ENCODE data around the gene MACIR. TPM values are rescaled to one million over a fixed set of nuclear protein-coding genes. Genes with fewer than 3 reads are reported as not detected.

MACIR gene
- total and polyA plus RNA-seq, 8 donors: 7.0 to 13.6 (median 12.1) TPM

DNA sequence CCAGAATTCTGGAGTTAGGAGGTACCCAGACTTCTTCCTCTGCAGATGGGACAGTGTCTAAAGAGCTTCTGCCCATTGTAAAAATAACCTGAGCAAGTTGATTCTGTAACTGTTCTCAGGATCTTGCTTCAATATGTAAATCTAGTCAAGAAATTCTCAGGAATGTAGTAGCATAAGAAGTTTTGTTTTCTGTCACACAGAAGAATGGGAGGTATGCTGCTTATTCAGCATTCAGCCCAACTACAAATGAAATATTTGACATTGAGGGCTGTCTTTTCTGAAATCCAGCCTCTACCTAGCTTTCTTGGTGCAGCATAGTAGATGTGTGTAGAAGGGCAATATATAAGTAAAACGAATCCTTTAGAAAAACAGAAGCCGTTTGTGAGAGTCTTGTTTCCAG lies 13.8 kb downstream of the MACIR start:
- no peak for DNase-seq
- Histone ChIP-seq H3K27ac (no peak overlapping the region), H3K9me3 (no peaks in the 10 kb centered on the region), H3K4me3 (no peak overlapping the region), H3K4me1 (peaks cover 0 to 16% of the 10 kb centered on the region in 2 donors), H3K36me3 (peaks cover 0 to 14% of the 10 kb centered on the region in 2 donors), H3K27me3 (no peaks in the 10 kb centered on the region)
- intact Hi-C loops (cut with DNase I): no loop called here
- ATAC-seq: no peak
- TF ChIP-seq, protein P1, sequence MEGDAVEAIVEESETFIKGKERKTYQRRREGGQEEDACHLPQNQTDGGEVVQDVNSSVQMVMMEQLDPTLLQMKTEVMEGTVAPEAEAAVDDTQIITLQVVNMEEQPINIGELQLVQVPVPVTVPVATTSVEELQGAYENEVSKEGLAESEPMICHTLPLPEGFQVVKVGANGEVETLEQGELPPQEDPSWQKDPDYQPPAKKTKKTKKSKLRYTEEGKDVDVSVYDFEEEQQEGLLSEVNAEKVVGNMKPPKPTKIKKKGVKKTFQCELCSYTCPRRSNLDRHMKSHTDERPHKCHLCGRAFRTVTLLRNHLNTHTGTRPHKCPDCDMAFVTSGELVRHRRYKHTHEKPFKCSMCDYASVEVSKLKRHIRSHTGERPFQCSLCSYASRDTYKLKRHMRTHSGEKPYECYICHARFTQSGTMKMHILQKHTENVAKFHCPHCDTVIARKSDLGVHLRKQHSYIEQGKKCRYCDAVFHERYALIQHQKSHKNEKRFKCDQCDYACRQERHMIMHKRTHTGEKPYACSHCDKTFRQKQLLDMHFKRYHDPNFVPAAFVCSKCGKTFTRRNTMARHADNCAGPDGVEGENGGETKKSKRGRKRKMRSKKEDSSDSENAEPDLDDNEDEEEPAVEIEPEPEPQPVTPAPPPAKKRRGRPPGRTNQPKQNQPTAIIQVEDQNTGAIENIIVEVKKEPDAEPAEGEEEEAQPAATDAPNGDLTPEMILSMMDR (IDR thresholded peaks at IDR 0.05): no peak

DNA sequence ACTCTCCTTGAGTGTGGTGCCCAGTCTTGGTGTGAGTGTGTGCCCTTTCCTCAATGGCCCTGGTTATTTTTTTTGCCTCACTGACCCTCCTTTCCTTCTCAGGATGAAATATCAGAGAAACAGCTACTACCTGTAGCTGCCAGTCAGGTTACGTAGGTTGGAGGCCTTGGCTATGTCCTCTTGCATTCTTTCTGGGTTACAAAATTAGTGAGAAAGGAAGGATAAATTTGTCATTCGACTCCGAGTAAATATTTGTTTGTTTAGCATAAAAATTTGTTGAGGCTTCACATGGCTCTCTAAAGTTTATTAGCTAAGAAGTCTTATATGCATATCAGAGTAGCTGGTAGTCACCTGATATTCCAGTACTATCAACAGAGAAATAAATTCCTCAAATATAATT lies 15.4 kb downstream of the MACIR start:
- no peaks in the 10 kb centered on the region for H3K27me3 ChIP-seq
- no peak overlapping the region for H3K27ac ChIP-seq
- H3K4me1 ChIP-seq: peaks cover 0 to 16% of the 10 kb centered on the region in 2 donors
- no peak overlapping the region for H3K4me3 ChIP-seq
- ATAC-seq (no peak), DNase-seq (no peak)
- peaks cover 0 to 14% of the 10 kb centered on the region in 2 donors for H3K36me3 ChIP-seq
- intact Hi-C loops (cut with DNase I): no loop called here
- H3K9me3 ChIP-seq: no peaks in the 10 kb centered on the region
- TF ChIP-seq, protein P1 (IDR thresholded peaks at IDR 0.05): no peak

DNA sequence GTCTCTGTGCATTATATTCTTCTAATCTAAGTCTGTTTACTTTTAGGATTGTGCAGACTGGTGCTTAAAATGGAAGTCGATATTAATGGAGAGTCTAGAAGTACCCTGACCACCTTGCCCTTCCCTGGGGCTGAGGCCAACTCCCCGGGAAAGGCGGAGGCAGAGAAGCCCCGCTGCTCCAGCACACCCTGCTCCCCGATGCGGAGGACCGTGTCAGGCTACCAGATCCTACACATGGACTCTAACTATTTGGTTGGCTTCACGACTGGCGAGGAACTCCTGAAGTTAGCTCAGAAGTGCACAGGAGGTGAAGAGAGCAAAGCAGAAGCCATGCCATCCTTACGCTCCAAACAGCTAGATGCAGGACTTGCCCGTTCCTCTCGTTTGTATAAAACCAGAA lies 17.3 kb downstream of the MACIR start:
- intact Hi-C loops (cut with DNase I): no loop called here
- Histone ChIP-seq H3K27me3 (no peaks in the 10 kb centered on the region), H3K36me3 (peaks cover 0 to 14% of the 10 kb centered on the region in 2 donors), H3K9me3 (no peaks in the 10 kb centered on the region), H3K27ac (no peak overlapping the region), H3K4me1 (peaks cover 0 to 21% of the 10 kb centered on the region in 2 donors), H3K4me3 (no peak overlapping the region)
- DNase-seq (no peak), ATAC-seq (no peak)
- TF ChIP-seq, protein P1 (IDR thresholded peaks at IDR 0.05): no peak

DNA sequence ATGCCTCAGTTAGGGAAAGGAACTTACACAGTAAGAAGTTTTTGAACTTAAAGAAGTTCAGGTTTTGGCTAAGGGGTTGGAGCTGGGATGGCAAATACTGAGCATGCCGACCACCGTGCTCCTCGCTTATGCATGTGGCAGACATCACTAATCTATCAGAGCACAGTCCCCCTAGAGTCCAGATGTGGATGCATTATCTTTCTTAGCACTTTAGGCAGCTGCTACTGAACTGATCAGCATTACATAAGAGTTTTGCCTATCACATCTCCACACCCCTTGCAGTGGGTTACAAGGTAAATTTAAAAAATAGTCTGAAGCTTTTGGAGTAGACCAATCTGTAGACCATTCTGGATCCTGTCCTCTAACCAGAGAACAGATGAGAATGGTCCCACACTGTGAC lies 22.4 kb downstream of the MACIR start:
- H3K27ac ChIP-seq: no peak overlapping the region
- DNase-seq (no peak), ATAC-seq (no peak)
- TF ChIP-seq, protein P1 (IDR thresholded peaks at IDR 0.05): no peak
- H3K36me3 ChIP-seq: peaks cover 0 to 10% of the 10 kb centered on the region in 2 donors
- no peak overlapping the region for H3K4me3 ChIP-seq
- H3K27me3 ChIP-seq: no peaks in the 10 kb centered on the region
- intact Hi-C loops (cut with DNase I): no loop called here
- peaks cover 0 to 5% of the 10 kb centered on the region in 2 donors for H3K4me1 ChIP-seq
- H3K9me3 ChIP-seq: no peaks in the 10 kb centered on the region

DNA sequence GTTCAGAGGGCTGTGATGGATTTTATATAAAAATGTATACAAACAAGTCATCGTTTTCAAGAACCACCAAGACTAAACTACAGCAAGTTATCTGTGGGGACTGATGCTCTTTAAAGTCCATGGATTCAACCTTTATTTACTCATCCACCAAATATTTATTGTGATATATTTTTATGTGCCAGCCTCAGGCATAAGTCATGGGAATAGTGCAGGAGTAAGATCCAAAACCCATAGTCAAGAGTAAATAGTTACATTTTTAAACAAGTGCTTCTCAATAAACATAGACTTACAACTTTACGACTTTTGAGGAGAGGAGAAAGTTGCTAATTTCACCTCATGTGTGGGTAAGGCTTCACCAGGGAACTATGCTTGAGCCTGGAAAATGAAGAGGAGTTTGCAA lies 24.6 kb downstream of the MACIR start:
- no peak for ATAC-seq
- Histone ChIP-seq H3K27me3 (no peaks in the 10 kb centered on the region), H3K4me3 (no peak overlapping the region), H3K9me3 (no peaks in the 10 kb centered on the region), H3K36me3 (no peaks in the 10 kb centered on the region), H3K27ac (no peak overlapping the region), H3K4me1 (peaks cover 0 to 5% of the 10 kb centered on the region in 2 donors)
- no peak for DNase-seq
- intact Hi-C loops (cut with DNase I): no loop called here
- TF ChIP-seq, protein P1 (IDR thresholded peaks at IDR 0.05): no peak

Measured in left lung (tissue), 10 donors.